ENCODE measurements around the gene GRAMD1B.
A peak's percentile ranks its signal among the peaks of the same experiment; 100 is the strongest.

GRAMD1B gene

GRCh38 chr11:123482218-123482617 lies 52.1 kb downstream of the GRAMD1B start:
- no peak for DNase-seq
- Mint-ChIP-seq H3K4me3 (no peak overlapping the region), H3K4me1 (peaks cover 45 to 63% of the 10 kb centered on the region in 2 donors), H3K9me3 (no peaks in the 10 kb centered on the region), H3K36me3 (peaks cover 0 to 1% of the 10 kb centered on the region in 2 donors), H3K27me3 (peaks cover 24 to 26% of the 10 kb centered on the region in 2 donors), H3K27ac (no peak overlapping the region)
- no peak for ATAC-seq (replicated peaks)

GRCh38 chr11:123483058-123483457 lies 53.0 kb downstream of the GRAMD1B start:
- H3K27ac Mint-ChIP-seq = peak overlapping the region; percentile 78
- H3K9me3 Mint-ChIP-seq = no peaks in the 10 kb centered on the region
- H3K4me1 Mint-ChIP-seq = peaks cover 43 to 61% of the 10 kb centered on the region in 2 donors
- peaks cover 0 to 1% of the 10 kb centered on the region in 2 donors for H3K36me3 Mint-ChIP-seq
- DNase-seq (no peak), ATAC-seq (replicated peaks) (no peak)
- H3K4me3 Mint-ChIP-seq = peak overlapping the region; percentile 47 to 64
- H3K27me3 Mint-ChIP-seq = peaks cover 20 to 26% of the 10 kb centered on the region in 2 donors

GRCh38 chr11:123483466-123483865 lies 53.4 kb downstream of the GRAMD1B start:
- no peak overlapping the region for H3K27ac Mint-ChIP-seq
- H3K4me1 Mint-ChIP-seq = peaks cover 39 to 57% of the 10 kb centered on the region in 2 donors
- DNase-seq (no peak), ATAC-seq (replicated peaks) (no peak)
- no peak overlapping the region for H3K4me3 Mint-ChIP-seq
- H3K9me3 Mint-ChIP-seq = no peaks in the 10 kb centered on the region
- peaks cover 18 to 26% of the 10 kb centered on the region in 2 donors for H3K27me3 Mint-ChIP-seq
- H3K36me3 Mint-ChIP-seq = peaks cover 0 to 1% of the 10 kb centered on the region in 2 donors

GRCh38 chr11:123484448-123484847 lies 54.4 kb downstream of the GRAMD1B start:
- Mint-ChIP-seq H3K4me3 (peak overlapping the region; percentile 30 to 52), H3K27me3 (peaks cover 18 to 26% of the 10 kb centered on the region in 2 donors), H3K36me3 (peaks cover 0 to 1% of the 10 kb centered on the region in 2 donors), H3K27ac (no peak overlapping the region), H3K4me1 (peaks cover 31 to 48% of the 10 kb centered on the region in 2 donors), H3K9me3 (no peaks in the 10 kb centered on the region)
- ATAC-seq (replicated peaks) (peak; percentile 62 to 80), DNase-seq (peak; percentile 45)

- Mint-ChIP-seq H3K4me1 (peaks cover 16 to 28% of the 10 kb centered on the region in 2 donors), H3K27me3 (peaks cover 8 to 11% of the 10 kb centered on the region in 2 donors), H3K36me3 (no peaks in the 10 kb centered on the region), H3K9me3 (no peaks in the 10 kb centered on the region), H3K27ac (no peak overlapping the region), H3K4me3 (no peak overlapping the region)
- DNase-seq (no peak), ATAC-seq (replicated peaks) (no peak)
Measured at GRCh38 chr11:123487157-123487744, 57.2 kb downstream of the GRAMD1B start.

- peaks cover under 1 to 4% of the 10 kb centered on the region in 2 donors for H3K27me3 Mint-ChIP-seq
- no peak for DNase-seq
- H3K4me1 Mint-ChIP-seq = peaks cover 3 to 13% of the 10 kb centered on the region in 2 donors
- H3K36me3 Mint-ChIP-seq = no peaks in the 10 kb centered on the region
- H3K9me3 Mint-ChIP-seq = no peaks in the 10 kb centered on the region
- no peak overlapping the region for H3K4me3 Mint-ChIP-seq
- ATAC-seq (replicated peaks) = no peak
- H3K27ac Mint-ChIP-seq = no peak overlapping the region
Measured at GRCh38 chr11:123490527-123490926, 60.5 kb downstream of the GRAMD1B start.

GRCh38 chr11:123491241-123491640 lies 61.2 kb downstream of the GRAMD1B start:
- Mint-ChIP-seq H3K27ac (no peak overlapping the region), H3K36me3 (no peaks in the 10 kb centered on the region), H3K4me3 (no peak overlapping the region), H3K4me1 (peaks cover 3 to 18% of the 10 kb centered on the region in 2 donors), H3K9me3 (no peaks in the 10 kb centered on the region), H3K27me3 (peaks cover 0 to 4% of the 10 kb centered on the region in 2 donors)
- ATAC-seq (replicated peaks) = no peak
- DNase-seq = no peak

- Mint-ChIP-seq H3K4me1 (peaks cover 3 to 23% of the 10 kb centered on the region in 2 donors), H3K27me3 (no peaks in the 10 kb centered on the region), H3K4me3 (no peak overlapping the region), H3K36me3 (no peaks in the 10 kb centered on the region), H3K27ac (peak overlapping the region; percentile 38), H3K9me3 (no peaks in the 10 kb centered on the region)
- DNase-seq (no peak), ATAC-seq (replicated peaks) (peak in 1 of 2 donors; percentile 17)
Measured at GRCh38 chr11:123493349-123494063, 63.4 kb downstream of the GRAMD1B start.

- H3K4me3 Mint-ChIP-seq = no peak overlapping the region
- DNase-seq (no peak), ATAC-seq (replicated peaks) (peak; percentile 57 to 70)
- H3K27ac Mint-ChIP-seq = no peak overlapping the region
- no peaks in the 10 kb centered on the region for H3K27me3 Mint-ChIP-seq
- H3K9me3 Mint-ChIP-seq = no peaks in the 10 kb centered on the region
- H3K4me1 Mint-ChIP-seq = peaks cover 3 to 23% of the 10 kb centered on the region in 2 donors
- no peaks in the 10 kb centered on the region for H3K36me3 Mint-ChIP-seq
Measured at GRCh38 chr11:123494195-123495050, 64.4 kb downstream of the GRAMD1B start.

- Mint-ChIP-seq H3K36me3 (no peaks in the 10 kb centered on the region), H3K27ac (no peak overlapping the region), H3K4me3 (no peak overlapping the region), H3K9me3 (no peaks in the 10 kb centered on the region), H3K27me3 (no peaks in the 10 kb centered on the region), H3K4me1 (peaks cover 6 to 20% of the 10 kb centered on the region in 2 donors)
- peak; percentile 53 to 62 for ATAC-seq (replicated peaks)
- DNase-seq = no peak
Measured at GRCh38 chr11:123504401-123504800, 74.3 kb downstream of the GRAMD1B start.

- Mint-ChIP-seq H3K27ac (no peak overlapping the region), H3K36me3 (no peaks in the 10 kb centered on the region), H3K4me3 (no peak overlapping the region), H3K4me1 (peaks cover 6 to 20% of the 10 kb centered on the region in 2 donors), H3K9me3 (no peaks in the 10 kb centered on the region), H3K27me3 (peaks cover 0 to under 1% of the 10 kb centered on the region in 2 donors)
- ATAC-seq (replicated peaks) (peak; percentile 64 to 83), DNase-seq (no peak)
Measured at GRCh38 chr11:123505546-123506299, 75.7 kb downstream of the GRAMD1B start.

- H3K4me3 Mint-ChIP-seq = no peak overlapping the region
- ATAC-seq (replicated peaks) = no peak
- H3K27ac Mint-ChIP-seq = no peak overlapping the region
- no peaks in the 10 kb centered on the region for H3K9me3 Mint-ChIP-seq
- H3K4me1 Mint-ChIP-seq = peaks cover 12 to 26% of the 10 kb centered on the region in 2 donors
- peaks cover 0 to 3% of the 10 kb centered on the region in 2 donors for H3K36me3 Mint-ChIP-seq
- no peak for DNase-seq
- H3K27me3 Mint-ChIP-seq = peaks cover 5% of the 10 kb centered on the region in 2 donors
Measured at GRCh38 chr11:123507043-123507442, 77.0 kb downstream of the GRAMD1B start.

GRCh38 chr11:123509737-123510578 lies 79.9 kb downstream of the GRAMD1B start:
- Mint-ChIP-seq H3K4me1 (peaks cover 10 to 16% of the 10 kb centered on the region in 2 donors), H3K36me3 (peaks cover 0 to 3% of the 10 kb centered on the region in 2 donors)
- no peak for DNase-seq

More at GRCh38 chr11:123509737-123510578, 79.9 kb downstream of the GRAMD1B start:
- ATAC-seq (replicated peaks) = no peak
- Mint-ChIP-seq H3K27me3 (peaks cover 7 to 10% of the 10 kb centered on the region in 2 donors), H3K4me3 (no peak overlapping the region), H3K27ac (no peak overlapping the region), H3K9me3 (no peaks in the 10 kb centered on the region)
